GM19467 (cell line): ENCODE results near the gene MTUS2.

Experiments
- ATAC-seq: cut with Tn5 transposase; IDR thresholded peaks from one replicate; pipeline ENCODE4 v1.9.1; 2021; ENCODE audit warnings: mild to moderate bottlenecking, moderate library complexity; ENCODE audit not compliant: unreplicated experiment

The MTUS2 gene

DNA sequence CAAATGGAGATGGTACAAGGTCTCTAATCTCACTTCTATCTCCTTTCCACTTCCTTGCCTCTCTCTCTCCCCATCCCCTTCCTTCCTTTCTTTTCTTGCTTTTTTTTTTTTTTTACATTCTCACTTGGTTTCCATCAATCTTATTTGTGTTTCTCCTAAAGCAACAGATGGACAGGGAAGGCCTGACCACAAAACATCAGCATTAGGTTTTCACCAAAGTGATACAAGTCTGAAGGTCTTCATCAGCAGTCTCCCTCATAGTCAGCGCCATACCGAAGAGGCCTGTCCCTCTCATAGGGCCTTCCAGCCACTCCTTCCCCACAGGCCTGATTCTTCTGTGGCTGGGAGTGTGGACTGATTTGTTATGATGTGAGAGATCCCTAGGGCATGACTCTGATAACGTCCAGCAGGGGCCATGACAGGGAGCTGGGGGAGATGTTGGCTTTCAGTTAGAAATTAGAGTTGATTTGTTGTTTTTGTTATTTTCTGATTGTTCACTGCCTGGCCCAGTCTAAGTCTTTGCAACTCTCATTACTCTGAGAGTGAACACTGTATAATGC is 616.7 kb downstream of the MTUS2 start:
- no peak for ATAC-seq

DNA sequence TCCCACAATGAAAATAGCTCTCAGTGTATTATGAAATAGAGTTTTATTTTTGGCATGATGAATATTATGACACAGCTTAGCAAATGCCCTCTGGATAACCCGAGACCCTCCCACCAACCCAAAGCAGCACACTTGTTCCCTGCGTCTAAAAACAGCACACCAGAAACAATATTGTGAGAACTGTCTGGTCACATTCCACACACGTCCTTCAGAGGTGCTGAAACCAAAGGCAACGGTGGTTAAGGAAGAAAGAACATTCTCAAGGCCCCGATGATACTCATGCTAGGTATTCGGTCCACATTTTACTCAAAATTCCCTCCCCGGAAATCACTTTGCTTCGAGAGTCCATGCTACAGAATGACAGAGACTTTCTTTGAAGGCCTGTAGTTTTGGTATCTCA is 618.6 kb downstream of the MTUS2 start:
- no peak for ATAC-seq

DNA sequence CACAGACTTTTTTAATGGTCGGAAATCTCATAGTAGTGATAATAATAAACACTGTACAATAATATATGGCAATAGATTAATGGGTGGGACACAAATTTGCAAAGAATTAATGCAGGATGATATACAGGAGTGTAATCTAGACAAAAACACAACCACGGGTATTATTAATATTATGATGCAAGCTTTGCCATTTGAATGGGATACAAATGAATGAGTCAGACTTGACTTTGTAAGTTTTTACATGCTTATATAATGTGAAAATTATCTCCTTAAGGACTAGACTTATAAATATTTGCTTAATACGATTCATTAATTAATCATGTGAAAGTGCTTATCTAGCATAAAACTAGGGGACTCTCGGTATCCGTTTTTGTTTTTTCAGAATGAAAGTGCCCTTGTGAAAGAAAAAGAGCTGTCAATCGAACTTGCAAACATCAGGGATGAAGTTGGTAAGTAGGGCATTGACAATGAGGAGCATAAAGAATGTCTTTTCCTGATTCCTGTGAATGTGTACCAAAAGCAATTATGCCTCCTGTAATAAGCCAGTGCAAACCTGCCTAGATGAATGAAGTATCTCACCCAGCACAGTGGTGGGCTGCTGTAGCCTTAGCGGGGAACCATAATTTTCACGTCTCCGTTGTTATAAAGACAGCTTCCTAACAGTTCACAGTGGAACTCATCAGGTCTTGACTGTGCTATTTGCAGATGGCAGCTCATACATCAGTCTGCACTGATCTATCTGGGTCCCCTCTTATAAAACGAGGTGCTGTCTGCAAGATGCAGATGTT is 619.7 kb downstream of the MTUS2 start:
- ATAC-seq, result no peak

DNA sequence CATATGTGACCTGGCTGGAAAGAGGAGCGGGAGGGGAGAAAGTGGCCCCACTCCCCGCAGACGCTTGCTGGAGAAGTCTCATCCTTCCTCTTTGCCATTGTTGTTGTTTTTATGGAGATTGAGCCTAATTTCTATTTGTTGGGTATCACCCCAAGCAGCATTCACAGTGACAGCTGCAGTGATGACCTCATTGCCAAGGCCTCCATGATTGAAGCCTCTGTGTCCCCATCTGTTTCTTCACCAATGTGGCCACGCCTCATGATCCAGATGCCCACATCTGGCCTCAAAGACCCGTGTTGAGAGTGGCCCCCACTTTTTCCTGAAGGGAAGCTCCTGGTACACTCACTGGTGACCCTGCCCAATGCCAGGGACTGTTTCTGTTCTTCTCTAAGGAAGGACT is 621.2 kb downstream of the MTUS2 start:
- ATAC-seq, result no peak

DNA sequence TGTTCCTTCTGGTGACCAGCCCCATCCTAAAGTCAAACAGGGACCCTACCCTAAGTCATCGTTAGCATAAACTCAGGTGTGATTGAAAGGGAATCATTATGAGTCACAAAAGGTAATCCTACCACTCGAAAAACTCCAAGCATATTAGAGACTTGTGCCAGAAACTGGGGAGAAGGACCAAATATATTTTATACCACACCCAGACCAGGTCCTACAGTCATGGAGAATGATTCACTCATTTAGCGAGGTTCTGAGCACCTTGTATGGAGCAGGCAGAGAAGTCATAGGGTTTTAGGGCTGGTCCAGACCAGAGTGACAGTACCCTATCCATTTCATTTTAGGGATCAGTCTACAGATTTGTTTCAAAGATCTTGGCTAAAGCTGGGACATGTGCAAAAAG is 625.9 kb downstream of the MTUS2 start:
- ATAC-seq, result no peak

DNA sequence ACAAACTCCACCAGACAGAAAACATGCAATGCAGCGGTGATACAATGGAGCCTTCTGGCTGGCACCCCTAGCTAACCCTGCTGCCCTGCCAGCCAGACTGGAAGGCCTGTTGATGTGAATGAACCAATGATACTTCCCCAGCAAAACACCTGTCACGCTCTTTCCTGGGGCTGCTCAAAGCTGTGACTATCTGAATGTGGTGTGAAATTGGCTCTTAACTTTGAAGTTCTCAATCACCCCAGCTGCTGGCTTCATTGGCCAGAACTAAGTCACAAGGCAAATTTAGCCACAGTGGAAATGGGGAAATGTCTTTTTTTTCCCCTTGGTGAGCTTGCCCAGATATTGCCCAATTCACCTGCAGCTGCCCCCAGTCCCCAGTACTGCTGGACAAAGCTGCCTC is 628.0 kb downstream of the MTUS2 start:
- no peak for ATAC-seq

DNA sequence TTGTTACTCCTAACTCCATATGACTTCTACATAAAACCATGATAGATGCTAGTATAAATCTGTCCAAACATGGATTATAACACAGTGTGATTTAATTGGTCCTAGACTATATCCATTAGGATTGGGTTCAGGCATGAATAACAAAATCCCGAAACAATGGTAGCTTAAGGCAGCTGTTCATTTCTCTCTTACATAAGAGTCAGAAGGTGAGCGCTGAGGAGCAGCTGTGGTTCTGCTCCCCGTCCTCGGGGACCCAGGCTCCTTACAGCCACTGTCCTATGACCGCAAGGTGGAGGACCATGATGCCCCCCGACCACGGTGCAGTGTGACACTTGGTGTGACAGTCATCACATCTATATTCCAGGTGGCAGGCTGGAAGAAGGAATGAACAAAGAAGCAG is 629.6 kb downstream of the MTUS2 start:
- ATAC-seq, result no peak

DNA sequence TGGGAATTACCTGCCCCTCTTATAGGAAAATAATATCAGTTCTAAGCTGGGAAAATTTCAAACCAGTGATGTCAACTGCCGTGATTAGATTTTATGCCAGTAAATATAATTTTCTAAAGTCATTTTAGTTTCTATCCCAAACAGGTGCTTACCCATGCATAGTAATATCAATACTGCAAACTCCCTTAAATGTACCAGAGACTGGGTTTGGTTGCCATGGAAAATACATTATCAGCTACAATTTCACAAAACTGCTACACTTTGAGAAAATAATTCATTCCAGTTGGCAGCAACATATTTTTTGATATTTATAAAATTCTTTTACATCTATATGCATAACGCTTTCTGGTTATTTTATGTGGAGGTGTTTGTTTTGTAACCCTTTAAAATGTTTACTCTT is 631.8 kb downstream of the MTUS2 start:
- ATAC-seq, result no peak

DNA sequence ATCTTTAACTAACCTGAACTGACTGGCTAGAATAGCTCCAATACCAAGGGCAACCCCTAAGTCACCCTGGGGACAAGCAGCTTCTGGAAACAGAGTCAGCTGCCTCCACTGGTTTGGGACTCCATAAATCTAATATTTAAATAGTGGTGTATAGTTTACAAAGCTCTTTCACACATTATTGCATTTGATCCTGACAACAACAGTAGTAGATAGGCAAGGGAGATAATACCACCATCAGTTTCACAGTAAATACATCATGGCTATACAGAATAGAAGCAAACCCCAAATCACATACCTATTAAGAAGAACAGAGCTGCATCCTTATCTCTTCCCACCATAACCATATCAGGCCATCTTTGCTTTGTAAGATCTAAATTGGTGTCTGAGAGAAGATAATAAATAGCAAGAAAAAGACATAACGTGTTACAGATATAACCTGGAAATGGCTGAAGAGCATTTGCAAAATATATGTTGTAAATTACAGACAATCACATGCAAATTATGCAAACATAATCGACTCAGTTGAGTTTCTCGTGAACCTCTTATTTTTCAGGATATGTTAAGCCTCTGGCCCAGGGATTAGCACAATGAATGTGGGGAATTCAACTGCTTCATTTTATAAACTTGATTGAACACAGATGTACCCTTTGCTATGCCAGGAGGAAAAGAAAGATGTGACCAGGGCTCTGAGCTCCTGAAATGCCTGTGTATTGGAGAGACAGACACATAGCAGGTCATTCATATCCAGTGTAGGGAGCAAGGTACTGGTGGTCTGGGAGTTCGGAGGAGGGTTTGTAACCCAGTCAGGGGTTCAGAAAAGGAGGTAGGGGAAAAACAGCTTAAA is 632.9 kb downstream of the MTUS2 start:
- ATAC-seq, result no peak

DNA sequence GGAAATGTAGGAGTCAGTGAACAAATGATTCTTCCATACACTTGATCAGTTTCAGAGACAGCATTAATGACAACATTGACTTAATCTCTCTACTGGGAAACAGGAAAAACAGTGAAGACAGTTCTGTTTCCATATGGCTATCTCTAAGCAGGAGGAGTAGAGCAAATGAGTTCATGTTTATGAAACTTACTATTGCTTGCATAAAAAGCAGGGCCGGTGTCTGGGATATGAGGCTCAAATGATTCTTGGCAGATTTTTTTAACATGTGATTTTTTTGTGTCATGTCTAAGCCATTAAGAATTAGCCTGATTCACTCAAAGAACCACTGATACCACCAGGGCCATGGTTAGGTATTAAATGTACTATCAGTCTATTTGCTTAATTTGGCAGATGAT is 633.5 kb downstream of the MTUS2 start:
- no peak for ATAC-seq

DNA sequence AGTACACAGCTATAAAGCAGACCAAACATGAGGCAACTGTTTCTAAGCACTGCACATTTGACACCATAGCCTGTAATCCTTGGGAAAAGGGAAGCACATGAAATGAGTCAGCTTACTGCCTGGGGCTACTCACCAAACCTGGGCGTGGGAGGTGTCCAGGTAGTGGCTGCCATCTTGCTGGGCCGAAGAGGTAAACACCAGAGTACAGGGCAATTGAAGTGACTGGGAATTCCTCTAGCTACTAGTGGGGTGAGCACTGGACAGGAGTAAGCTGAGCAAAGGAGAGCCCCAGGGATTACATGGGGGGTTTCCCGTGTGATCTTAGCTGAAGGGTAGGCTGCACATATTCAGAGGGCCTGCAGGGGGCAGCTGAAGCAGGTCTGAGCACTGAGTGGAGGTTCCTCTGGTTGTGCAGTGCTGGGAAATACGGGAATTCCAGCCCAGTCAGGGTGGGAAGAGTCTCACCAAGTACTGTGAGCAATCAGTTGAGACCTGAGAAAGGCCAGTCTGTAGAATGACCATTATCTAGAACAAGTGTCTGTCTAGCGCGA is 634.9 kb downstream of the MTUS2 start:
- peak; percentile 71 for ATAC-seq

DNA sequence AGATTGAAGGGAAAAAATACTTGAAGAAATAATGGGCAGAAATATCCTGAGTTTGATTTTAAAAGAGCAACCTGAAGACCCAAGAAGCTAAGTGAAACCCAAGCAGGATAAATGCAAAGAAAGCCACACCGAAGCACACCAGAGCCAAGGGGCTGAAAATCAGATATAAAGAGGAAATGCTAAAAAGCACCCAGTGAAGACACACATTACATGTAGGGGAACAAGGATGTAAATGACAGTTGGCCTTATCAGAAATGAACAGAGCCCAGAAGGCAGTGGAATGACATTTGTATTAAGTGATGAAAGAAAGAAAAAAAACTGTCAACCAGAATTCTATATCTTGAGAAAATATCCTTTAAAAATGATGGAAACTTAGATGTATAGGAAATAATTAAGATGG is 636.3 kb downstream of the MTUS2 start:
- no peak for ATAC-seq

DNA sequence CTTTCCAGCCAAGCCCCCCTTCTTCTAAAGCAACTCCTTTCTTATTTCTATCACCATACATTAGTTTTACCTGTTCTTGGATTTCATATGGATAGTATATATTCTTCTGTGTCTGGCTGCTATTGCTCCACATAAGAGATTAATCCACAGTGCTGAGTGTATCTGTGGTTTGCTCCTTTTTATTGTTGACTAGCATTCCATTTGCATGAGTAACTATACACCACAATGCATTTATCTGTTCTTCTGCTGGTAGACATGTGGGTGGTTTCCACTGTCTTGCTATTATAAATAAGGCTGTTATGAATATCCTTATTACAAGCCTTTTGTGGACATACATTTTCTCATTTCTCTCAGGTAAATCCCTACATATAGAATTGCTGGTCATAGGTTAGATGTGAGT is 637.2 kb downstream of the MTUS2 start:
- no peak for ATAC-seq

DNA sequence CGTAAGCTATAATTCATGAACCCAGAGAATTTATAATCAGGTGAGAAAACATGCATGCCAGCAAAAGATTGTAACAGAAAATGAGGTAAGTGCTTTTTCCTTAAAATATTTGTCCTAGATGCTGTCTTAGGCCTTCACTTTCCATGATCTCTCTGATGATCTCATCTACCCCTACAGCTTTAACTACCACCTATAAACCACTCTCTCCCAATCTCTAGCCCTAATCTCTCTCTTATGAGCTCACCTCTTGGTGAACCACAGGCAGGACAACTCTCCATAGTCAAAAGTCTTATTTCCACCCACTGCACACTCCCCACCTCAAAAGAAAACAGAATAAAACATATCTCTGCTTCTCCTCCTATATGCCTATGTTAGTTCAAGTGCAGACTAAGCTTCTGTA is 638.3 kb downstream of the MTUS2 start:
- no peak for ATAC-seq

DNA sequence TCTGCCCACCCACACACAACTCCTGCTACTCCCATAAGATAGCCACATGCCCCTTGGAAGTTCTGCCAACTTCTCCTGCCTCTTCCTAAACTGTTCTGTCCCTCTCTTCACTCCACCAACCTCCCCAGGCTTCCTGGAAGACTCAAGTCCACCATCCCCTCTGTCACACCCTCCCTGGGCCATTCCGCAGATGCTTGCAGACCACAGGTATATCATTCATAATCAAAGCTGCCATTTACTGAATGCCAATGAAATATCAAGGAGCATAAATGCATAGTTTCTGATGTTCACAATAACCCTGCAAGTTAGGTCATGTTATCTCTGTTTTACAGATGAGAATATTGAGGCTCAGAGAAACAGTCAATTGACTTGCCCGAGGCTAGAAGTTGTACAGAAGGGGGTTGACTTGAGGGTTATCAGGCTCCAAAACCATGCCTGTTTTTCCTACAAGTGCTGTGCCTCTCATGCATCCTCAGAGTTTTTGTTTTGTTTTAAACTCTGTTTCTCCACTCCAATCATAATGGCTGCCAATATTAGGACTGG is 639.7 kb downstream of the MTUS2 start:
- ATAC-seq, result no peak

DNA sequence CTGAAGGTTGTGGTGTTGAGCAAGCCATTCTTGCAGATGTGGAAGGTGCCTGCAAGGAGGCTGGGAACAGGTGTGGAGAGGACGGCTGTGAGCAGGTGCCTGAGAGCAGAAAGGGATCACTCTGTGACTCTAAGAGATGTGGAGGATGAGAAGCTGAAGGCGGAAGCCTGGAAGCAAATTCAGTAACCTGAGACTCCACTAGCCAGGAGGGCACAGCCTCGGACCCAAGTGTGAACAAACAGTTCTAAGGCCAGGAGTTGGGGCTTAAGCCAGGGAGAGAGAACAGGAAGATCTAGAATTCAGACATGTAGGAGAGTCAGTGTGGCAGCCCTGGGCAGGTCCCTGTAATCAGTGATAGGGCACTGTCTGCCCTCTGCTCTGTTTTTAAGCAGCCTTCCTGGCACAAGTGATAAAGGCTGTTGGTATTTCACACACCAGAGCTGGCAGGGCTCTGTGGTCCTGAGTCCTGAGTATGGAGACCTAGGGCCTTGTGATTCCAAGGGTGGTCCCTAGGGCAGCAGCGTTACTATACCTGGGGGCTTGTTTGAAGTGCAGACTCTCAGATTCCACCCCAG is 644.1 kb downstream of the MTUS2 start:
- ATAC-seq, result no peak

DNA sequence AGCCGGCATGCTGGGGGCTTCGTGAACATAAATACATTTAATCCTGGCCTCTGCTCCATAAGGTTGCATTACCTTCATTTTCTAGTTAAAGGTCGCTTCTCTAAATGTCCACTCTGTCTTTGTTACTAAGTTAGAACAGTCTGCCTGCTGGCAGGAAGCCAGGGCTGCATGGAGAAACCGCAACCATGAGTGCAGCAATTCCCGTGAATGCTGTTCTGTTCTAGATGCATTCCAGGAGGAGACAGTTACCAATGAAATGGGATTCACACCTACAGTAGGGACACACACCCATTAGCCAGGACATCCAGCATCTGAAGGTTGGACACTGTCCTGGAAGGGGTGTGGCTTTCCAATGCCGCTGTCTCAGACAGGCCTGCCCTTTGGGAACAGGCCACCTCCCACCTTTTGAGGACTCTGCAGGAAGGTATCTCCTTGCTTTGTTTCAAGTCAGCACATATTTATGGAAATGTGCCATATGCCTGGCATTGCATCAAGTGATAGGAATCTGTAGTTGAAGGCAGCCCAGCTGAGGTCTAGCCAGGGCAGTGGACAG is 645.7 kb downstream of the MTUS2 start:
- no peak for ATAC-seq

DNA sequence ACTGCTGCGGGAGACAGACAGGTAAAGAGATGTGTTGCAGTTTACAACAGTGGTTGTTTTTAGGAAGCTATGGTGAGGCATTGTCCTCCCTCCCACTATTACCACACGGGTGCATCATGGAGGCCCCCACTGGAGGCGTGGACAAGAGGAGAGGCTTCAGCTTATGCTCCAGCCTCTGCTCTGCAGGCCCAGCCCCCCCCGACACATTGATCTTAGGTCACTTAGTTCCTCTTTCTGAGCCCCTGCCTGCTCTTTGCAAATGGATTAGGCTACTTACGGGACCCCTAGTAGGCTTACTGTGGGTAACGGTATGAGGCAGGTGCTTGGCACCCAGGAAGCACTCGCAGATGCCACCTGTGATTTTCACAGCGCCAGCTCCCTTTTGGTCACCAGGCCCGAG is 651.4 kb downstream of the MTUS2 start:
- no peak for ATAC-seq

DNA sequence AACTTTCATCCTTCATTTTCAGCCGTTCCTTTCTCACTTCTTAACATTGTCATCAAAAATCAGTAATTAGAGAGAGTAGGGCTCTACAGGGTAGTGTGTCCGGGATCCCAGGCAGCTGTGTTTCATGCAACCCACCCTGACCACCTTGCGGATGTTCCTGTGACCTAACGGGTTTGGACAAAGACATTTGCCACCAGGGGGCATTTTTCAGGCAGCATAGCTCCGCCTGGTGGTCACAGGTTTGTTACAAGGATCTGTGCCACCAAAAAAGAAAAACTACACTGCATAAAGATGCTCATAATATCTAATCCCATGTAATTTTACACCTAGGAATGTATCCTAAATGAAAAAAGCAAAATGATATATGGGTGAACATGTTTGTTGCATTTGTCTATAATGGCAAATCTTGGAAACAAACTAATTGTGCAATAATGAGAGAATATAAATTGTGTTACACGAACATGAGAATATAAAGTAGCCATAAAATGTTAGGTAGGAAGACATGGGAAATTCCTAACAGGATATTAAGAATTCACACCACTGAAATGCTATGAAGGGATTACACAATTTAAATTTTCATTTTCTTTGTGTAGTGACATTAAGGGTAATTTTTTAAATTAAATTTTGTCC is 652.3 kb downstream of the MTUS2 start:
- no peak for ATAC-seq

DNA sequence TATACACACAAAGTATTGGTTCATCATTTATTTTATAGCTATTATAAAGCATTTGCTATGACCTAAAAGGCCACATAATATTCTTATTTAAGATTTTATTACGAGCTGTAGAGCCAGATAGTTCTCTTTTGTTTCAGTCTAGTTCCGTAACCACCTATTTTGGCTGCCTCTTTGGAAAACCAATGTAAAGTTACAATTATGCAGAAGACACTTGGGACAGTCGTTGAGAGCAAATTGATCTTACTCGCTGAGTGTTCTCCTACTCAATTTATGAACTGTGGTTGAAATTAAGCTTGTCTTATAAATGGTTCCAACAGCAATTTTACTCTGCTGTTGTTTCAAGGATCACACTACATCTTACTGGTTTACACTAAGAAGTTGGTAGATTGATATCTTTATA is 653.0 kb downstream of the MTUS2 start:
- no peak for ATAC-seq
